PC-3 (cell line): Measurements from ENCODE around the gene USHBP1. TPM values are rescaled to one million over a fixed set of nuclear protein-coding genes. Genes with fewer than 3 reads are reported as not detected.

Experiments used
- ATAC-seq: fragments of 200-7000 bp; cut with Tn5 transposase; 2 replicates; pipeline ENCODE4 v1.9.1; 2020; ENCODE audit warnings: mild to moderate bottlenecking, moderate library complexity
- BruUV-seq: library from RNA; stranded (reverse); fragments of 400-500 nt; replicated peaks from 2 replicates; lab custom pipeline; 2021; lab: Mats Ljungman, UMichigan
- CTCF ChIA-PET: fragments of 300-600 bp; sonication (Branson Sonifier 250); formaldehyde crosslinking; loops from one replicate; lab custom pipeline; 2022; ENCODE audit warnings: antibody characterized with exemption; lab: Charles Lee
- POLR2A ChIA-PET: fragments of 300-600 bp; sonication (Branson Sonifier 250); formaldehyde crosslinking; loops from one replicate; lab custom pipeline; 2022; ENCODE audit warnings: antibody characterized with exemption; ENCODE audit not compliant: unreplicated experiment; lab: Charles Lee
- DNase-seq: peaks from one replicate; pipeline ENCODE4 v3.0.0-alpha.2; 2015
- H2AFZ ChIP-seq: fragments of 300-600 bp; sonication (generic); 2 replicates; pipeline ENCODE4 v1.6.0; 2016; ENCODE audit warnings: antibody characterized with exemption, low read length
- H3F3A ChIP-seq: fragments of 300-600 bp; sonication (generic); one replicate; pipeline ENCODE4 v1.6.0; 2017; ENCODE audit warnings: antibody characterized with exemption, low read length, control low read depth, mild to moderate bottlenecking; ENCODE audit not compliant: unreplicated experiment
- H3K27ac ChIP-seq: fragments of 300-600 bp; sonication (generic); 2 replicates; pipeline ENCODE4 v1.5.1; 2016; ENCODE audit warnings: mild to moderate bottlenecking, low read length
- H3K27me3 ChIP-seq: fragments of 300-600 bp; sonication (generic); 2 replicates; pipeline ENCODE4 v1.6.1; 2016; ENCODE audit warnings: low read length, mixed read lengths
- H3K36me3 ChIP-seq: fragments of 300-600 bp; sonication (generic); 2 replicates; pipeline ENCODE4 v1.6.1; 2016; ENCODE audit warnings: low read depth, mixed run types, low read length, mixed read lengths
- H3K4me1 ChIP-seq: fragments of 300-600 bp; sonication (generic); 2 replicates; pipeline ENCODE4 v1.5.1; 2016; ENCODE audit warnings: low read length; ENCODE audit not compliant: insufficient read depth
- H3K4me2 ChIP-seq: fragments of 300-600 bp; sonication (generic); 2 replicates; pipeline ENCODE4 v1.6.0; 2016; ENCODE audit warnings: low read length
- H3K4me3 ChIP-seq: fragments of 300-600 bp; sonication (generic); 2 replicates; pipeline ENCODE4 v1.5.1; 2016; ENCODE audit warnings: mild to moderate bottlenecking, low read length, mixed read lengths
- H3K79me2 ChIP-seq: fragments of 300-600 bp; sonication (generic); 2 replicates; pipeline ENCODE4 v1.6.1; 2017; ENCODE audit warnings: low read length, mixed read lengths
- H3K9ac ChIP-seq: fragments of 300-600 bp; sonication (generic); 2 replicates; pipeline ENCODE4 v1.6.0; 2016; ENCODE audit warnings: mild to moderate bottlenecking, low read length
- H3K9me2 ChIP-seq: fragments of 300-600 bp; sonication (generic); replicated peaks from 2 replicates; pipeline ENCODE4 v1.6.1; 2016; ENCODE audit warnings: mixed run types, low read length, mixed read lengths
- H3K9me3 ChIP-seq: fragments of 300-600 bp; sonication (generic); 2 replicates; pipeline ENCODE4 v1.6.1; 2016; ENCODE audit warnings: low read length, mixed read lengths
- H4K20me1 ChIP-seq: fragments of 300-600 bp; sonication (generic); 2 replicates; pipeline ENCODE4 v1.6.1; 2016; ENCODE audit warnings: low read length, mixed read lengths
- CTCF ChIP-seq: fragments of 300-600 bp; sonication (generic); conservative IDR thresholded peaks from 2 replicates; pipeline ENCODE4 v1.5.1; 2017; ENCODE audit warnings: antibody characterized with exemption, low read depth, mild to moderate bottlenecking, low read length
- EZH2 ChIP-seq: fragments of 300-600 bp; sonication (generic); IDR thresholded peaks from one replicate; pipeline ENCODE4 v1.6.1; 2017; ENCODE audit warnings: antibody characterized with exemption, mild to moderate bottlenecking, low read length; ENCODE audit not compliant: unreplicated experiment
- EZH2phosphoT487 ChIP-seq: fragments of 300-600 bp; sonication (generic); IDR thresholded peaks from 2 replicates; pipeline ENCODE4 v1.6.1; 2018; ENCODE audit warnings: mild to moderate bottlenecking, antibody characterized with exemption, low read length, borderline replicate concordance
- intact Hi-C: fragments of 100-400 bp; cut with micrococcal nuclease; formaldehyde crosslinking; loops from 2 replicates; pipeline ENCODE4 v1.9.0; 2023
- total RNA-seq: library from RNA; depleted of rRNA; stranded (reverse); fragments of >200 nt; gene quantifications from 2 replicates; pipeline ENCODE4 v1.2.3, GENCODE V29; 2014

USHBP1 gene
- total RNA-seq, 1 experiment from 2014 or later = not detected

- no peak overlapping the region for H3K4me2 ChIP-seq
- no peak overlapping the region for H3K9ac ChIP-seq
- POLR2A ChIA-PET = no interaction called here
- TF ChIP-seq CTCF (no peak), EZH2 (no peak), EZH2phosphoT487 (no peak)
- intact Hi-C loops = loop anchor here (10.0 kb wide), 1 partner anchor 91 kb away; no protein-coding TSS in a partner anchor
- H3K27me3 ChIP-seq = no peaks in the 10 kb centered on the region
- H3K9me2 ChIP-seq = no peaks in the 10 kb centered on the region
- H3K4me3 ChIP-seq = no peak overlapping the region
- peaks cover 7% of the 10 kb centered on the region; the same call in 1 of the 2 replicates for H3K36me3 ChIP-seq
- CTCF ChIA-PET = no interaction called here
- H3K9me3 ChIP-seq = no peaks in the 10 kb centered on the region
- no peaks in the 10 kb centered on the region for H3F3A ChIP-seq
- H3K79me2 ChIP-seq = no peaks in the 10 kb centered on the region
- H3K27ac ChIP-seq = no peak overlapping the region
- no peaks in the 10 kb centered on the region for H4K20me1 ChIP-seq
- peaks cover 18% of the 10 kb centered on the region for H3K4me1 ChIP-seq
- DNase-seq (no peak), ATAC-seq (no peak)
- H2AFZ ChIP-seq = no peak overlapping the region
- no TSS peak for BruUV-seq
These were observed 29.7 kb upstream of the USHBP1 start for GRCh38 chr19:17294051-17294891.

- H3K9ac ChIP-seq = no peak overlapping the region
- ChIA-PET CTCF (no interaction called here), POLR2A (no interaction called here)
- no peaks in the 10 kb centered on the region for H3K27me3 ChIP-seq
- no peaks in the 10 kb centered on the region for H3K9me2 ChIP-seq
- ATAC-seq = no peak
- no peak overlapping the region for H3K4me2 ChIP-seq
- no peak overlapping the region for H3K4me3 ChIP-seq
- no peaks in the 10 kb centered on the region for H3F3A ChIP-seq
- no peak for TF ChIP-seq CTCF
- no peak for TF ChIP-seq EZH2phosphoT487
- TF ChIP-seq EZH2 = no peak
- H3K36me3 ChIP-seq = peaks cover 7% of the 10 kb centered on the region; the same call in 1 of the 2 replicates
- DNase-seq = no peak
- intact Hi-C loops = loop anchor here (10.0 kb wide), 1 partner anchor 91 kb away; no protein-coding TSS in a partner anchor
- no TSS peak for BruUV-seq
- no peaks in the 10 kb centered on the region for H3K9me3 ChIP-seq
- H3K79me2 ChIP-seq = no peaks in the 10 kb centered on the region
- no peak overlapping the region for H3K27ac ChIP-seq
- no peaks in the 10 kb centered on the region for H4K20me1 ChIP-seq
- no peak overlapping the region for H2AFZ ChIP-seq
- H3K4me1 ChIP-seq = peaks cover 18% of the 10 kb centered on the region
These were observed 29.1 kb upstream of the USHBP1 start for GRCh38 chr19:17293605-17294004.
